ENCODE data around the gene USP53. TPM values are rescaled to one million over a fixed set of nuclear protein-coding genes. Genes with fewer than 3 reads are reported as not detected.

The USP53 gene
- total and polyA plus RNA-seq, 2 experiments from 2014 or later = 17.1 to 27.7 TPM

GRCh38 chr4:119307606-119308005 is 95.1 kb downstream of the USP53 start:
- H3K27me3 Mint-ChIP-seq (ENCODE audit: insufficient read depth, low read depth, poor library complexity) = no peaks in the 10 kb centered on the region
- H3F3A ChIP-seq (replicated peaks; ENCODE audit: low read depth) = no peaks in the 10 kb centered on the region
- H4K20me1 ChIP-seq (replicated peaks; ENCODE audit: insufficient read depth) = no peaks in the 10 kb centered on the region
- H3K4me1 ChIP-seq (ENCODE audit: insufficient read depth) = no peaks in the 10 kb centered on the region
- no peak overlapping the region for H3K4me2 ChIP-seq
- no peaks in the 10 kb centered on the region for H3K9me2 ChIP-seq (ENCODE audit: insufficient read depth)
- H3K36me3 Mint-ChIP-seq (ENCODE audit: low read depth) = no peaks in the 10 kb centered on the region
- TF ChIP-seq ZNF114 (CRISPR knock-in tag; IDR thresholded peaks at IDR 0.05) (no peak), JUNB (IDR thresholded peaks at IDR 0.05; ENCODE audit: unreplicated experiment) (no peak), POLR2AphosphoS5 (IDR thresholded peaks at IDR 0.05; ENCODE audit: low read depth) (no peak), CREB1 (CRISPR knock-in tag; IDR thresholded peaks at IDR 0.05; ENCODE audit: low read depth) (no peak), EZH2phosphoT487 (IDR thresholded peaks at IDR 0.05; ENCODE audit: unreplicated experiment) (no peak), STAT1 (IDR thresholded peaks at IDR 0.05; ENCODE audit: unreplicated experiment) (no peak), ZNF331 (CRISPR knock-in tag; IDR thresholded peaks at IDR 0.05; ENCODE audit: low read depth) (no peak), EZH2 (IDR thresholded peaks at IDR 0.05; ENCODE audit: low read depth, unreplicated experiment) (no peak), NANOG (IDR thresholded peaks at IDR 0.05; ENCODE audit: borderline replicate concordance) (no peak)
- TF ChIP-seq, protein P1, sequence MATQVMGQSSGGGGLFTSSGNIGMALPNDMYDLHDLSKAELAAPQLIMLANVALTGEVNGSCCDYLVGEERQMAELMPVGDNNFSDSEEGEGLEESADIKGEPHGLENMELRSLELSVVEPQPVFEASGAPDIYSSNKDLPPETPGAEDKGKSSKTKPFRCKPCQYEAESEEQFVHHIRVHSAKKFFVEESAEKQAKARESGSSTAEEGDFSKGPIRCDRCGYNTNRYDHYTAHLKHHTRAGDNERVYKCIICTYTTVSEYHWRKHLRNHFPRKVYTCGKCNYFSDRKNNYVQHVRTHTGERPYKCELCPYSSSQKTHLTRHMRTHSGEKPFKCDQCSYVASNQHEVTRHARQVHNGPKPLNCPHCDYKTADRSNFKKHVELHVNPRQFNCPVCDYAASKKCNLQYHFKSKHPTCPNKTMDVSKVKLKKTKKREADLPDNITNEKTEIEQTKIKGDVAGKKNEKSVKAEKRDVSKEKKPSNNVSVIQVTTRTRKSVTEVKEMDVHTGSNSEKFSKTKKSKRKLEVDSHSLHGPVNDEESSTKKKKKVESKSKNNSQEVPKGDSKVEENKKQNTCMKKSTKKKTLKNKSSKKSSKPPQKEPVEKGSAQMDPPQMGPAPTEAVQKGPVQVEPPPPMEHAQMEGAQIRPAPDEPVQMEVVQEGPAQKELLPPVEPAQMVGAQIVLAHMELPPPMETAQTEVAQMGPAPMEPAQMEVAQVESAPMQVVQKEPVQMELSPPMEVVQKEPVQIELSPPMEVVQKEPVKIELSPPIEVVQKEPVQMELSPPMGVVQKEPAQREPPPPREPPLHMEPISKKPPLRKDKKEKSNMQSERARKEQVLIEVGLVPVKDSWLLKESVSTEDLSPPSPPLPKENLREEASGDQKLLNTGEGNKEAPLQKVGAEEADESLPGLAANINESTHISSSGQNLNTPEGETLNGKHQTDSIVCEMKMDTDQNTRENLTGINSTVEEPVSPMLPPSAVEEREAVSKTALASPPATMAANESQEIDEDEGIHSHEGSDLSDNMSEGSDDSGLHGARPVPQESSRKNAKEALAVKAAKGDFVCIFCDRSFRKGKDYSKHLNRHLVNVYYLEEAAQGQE (IDR thresholded peaks at IDR 0.05; ENCODE audit: unreplicated experiment) = no peak
- TF ChIP-seq, protein P2, sequence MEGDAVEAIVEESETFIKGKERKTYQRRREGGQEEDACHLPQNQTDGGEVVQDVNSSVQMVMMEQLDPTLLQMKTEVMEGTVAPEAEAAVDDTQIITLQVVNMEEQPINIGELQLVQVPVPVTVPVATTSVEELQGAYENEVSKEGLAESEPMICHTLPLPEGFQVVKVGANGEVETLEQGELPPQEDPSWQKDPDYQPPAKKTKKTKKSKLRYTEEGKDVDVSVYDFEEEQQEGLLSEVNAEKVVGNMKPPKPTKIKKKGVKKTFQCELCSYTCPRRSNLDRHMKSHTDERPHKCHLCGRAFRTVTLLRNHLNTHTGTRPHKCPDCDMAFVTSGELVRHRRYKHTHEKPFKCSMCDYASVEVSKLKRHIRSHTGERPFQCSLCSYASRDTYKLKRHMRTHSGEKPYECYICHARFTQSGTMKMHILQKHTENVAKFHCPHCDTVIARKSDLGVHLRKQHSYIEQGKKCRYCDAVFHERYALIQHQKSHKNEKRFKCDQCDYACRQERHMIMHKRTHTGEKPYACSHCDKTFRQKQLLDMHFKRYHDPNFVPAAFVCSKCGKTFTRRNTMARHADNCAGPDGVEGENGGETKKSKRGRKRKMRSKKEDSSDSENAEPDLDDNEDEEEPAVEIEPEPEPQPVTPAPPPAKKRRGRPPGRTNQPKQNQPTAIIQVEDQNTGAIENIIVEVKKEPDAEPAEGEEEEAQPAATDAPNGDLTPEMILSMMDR (conservative IDR thresholded peaks at IDR 0.05; ENCODE audit: low read depth in 2 of 2) = no peak
- TF ChIP-seq, protein P3, sequence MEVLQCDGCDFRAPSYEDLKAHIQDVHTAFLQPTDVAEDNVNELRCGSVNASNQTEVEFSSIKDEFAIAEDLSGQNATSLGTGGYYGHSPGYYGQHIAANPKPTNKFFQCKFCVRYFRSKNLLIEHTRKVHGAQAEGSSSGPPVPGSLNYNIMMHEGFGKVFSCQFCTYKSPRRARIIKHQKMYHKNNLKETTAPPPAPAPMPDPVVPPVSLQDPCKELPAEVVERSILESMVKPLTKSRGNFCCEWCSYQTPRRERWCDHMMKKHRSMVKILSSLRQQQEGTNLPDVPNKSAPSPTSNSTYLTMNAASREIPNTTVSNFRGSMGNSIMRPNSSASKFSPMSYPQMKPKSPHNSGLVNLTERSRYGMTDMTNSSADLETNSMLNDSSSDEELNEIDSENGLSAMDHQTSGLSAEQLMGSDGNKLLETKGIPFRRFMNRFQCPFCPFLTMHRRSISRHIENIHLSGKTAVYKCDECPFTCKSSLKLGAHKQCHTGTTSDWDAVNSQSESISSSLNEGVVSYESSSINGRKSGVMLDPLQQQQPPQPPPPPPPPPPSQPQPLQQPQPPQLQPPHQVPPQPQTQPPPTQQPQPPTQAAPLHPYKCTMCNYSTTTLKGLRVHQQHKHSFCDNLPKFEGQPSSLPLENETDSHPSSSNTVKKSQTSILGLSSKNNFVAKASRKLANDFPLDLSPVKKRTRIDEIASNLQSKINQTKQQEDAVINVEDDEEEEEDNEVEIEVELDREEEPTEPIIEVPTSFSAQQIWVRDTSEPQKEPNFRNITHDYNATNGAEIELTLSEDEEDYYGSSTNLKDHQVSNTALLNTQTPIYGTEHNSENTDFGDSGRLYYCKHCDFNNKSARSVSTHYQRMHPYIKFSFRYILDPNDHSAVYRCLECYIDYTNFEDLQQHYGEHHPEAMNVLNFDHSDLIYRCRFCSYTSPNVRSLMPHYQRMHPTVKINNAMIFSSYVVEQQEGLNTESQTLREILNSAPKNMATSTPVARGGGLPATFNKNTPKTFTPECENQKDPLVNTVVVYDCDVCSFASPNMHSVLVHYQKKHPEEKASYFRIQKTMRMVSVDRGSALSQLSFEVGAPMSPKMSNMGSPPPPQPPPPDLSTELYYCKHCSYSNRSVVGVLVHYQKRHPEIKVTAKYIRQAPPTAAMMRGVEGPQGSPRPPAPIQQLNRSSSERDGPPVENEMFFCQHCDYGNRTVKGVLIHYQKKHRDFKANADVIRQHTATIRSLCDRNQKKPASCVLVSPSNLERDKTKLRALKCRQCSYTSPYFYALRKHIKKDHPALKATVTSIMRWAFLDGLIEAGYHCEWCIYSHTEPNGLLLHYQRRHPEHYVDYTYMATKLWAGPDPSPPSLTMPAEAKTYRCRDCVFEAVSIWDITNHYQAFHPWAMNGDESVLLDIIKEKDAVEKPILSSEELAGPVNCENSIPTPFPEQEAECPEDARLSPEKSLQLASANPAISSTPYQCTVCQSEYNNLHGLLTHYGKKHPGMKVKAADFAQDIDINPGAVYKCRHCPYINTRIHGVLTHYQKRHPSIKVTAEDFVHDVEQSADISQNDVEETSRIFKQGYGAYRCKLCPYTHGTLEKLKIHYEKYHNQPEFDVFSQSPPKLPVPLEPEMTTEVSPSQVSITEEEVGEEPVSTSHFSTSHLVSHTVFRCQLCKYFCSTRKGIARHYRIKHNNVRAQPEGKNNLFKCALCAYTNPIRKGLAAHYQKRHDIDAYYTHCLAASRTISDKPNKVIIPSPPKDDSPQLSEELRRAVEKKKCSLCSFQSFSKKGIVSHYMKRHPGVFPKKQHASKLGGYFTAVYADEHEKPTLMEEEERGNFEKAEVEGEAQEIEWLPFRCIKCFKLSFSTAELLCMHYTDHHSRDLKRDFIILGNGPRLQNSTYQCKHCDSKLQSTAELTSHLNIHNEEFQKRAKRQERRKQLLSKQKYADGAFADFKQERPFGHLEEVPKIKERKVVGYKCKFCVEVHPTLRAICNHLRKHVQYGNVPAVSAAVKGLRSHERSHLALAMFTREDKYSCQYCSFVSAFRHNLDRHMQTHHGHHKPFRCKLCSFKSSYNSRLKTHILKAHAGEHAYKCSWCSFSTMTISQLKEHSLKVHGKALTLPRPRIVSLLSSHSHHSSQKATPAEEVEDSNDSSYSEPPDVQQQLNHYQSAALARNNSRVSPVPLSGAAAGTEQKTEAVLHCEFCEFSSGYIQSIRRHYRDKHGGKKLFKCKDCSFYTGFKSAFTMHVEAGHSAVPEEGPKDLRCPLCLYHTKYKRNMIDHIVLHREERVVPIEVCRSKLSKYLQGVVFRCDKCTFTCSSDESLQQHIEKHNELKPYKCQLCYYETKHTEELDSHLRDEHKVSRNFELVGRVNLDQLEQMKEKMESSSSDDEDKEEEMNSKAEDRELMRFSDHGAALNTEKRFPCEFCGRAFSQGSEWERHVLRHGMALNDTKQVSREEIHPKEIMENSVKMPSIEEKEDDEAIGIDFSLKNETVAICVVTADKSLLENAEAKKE (CRISPR knock-in tag; IDR thresholded peaks at IDR 0.05) = no peak
- TF ChIP-seq, protein P4, sequence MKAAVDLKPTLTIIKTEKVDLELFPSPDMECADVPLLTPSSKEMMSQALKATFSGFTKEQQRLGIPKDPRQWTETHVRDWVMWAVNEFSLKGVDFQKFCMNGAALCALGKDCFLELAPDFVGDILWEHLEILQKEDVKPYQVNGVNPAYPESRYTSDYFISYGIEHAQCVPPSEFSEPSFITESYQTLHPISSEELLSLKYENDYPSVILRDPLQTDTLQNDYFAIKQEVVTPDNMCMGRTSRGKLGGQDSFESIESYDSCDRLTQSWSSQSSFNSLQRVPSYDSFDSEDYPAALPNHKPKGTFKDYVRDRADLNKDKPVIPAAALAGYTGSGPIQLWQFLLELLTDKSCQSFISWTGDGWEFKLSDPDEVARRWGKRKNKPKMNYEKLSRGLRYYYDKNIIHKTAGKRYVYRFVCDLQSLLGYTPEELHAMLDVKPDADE (IDR thresholded peaks at IDR 0.05) = no peak
- H3K4me1 Mint-ChIP-seq = no peaks in the 10 kb centered on the region
- no peak overlapping the region for H2AFZ ChIP-seq
- H3K36me3 ChIP-seq (ENCODE audit: insufficient read depth) = no peaks in the 10 kb centered on the region
- H3K27ac ChIP-seq (ENCODE audit: low read depth) = no peak overlapping the region
- no peaks in the 10 kb centered on the region for H3K27me3 ChIP-seq (ENCODE audit: insufficient read depth)
- H3K79me2 ChIP-seq (replicated peaks; ENCODE audit: insufficient read depth) = no peaks in the 10 kb centered on the region
- no peaks in the 10 kb centered on the region for H3K9me3 Mint-ChIP-seq
- ATAC-seq = no peak
- no peak for DNase-seq (ENCODE audit: low spot score)
- no peak overlapping the region for H3K27ac Mint-ChIP-seq
- no peak overlapping the region for H3K4me3 ChIP-seq
- no peak overlapping the region for H3K4me3 Mint-ChIP-seq

All from GM23338 (cell line).